Endodermal cell (in vitro differentiated cells): ENCODE results near the gene PI4KA. TPM values are rescaled to one million over a fixed set of nuclear protein-coding genes. Genes with fewer than 3 reads are reported as not detected.

ENCODE experiments used
- DNase-seq: peaks from one replicate; pipeline ENCODE4 v3.0.0-alpha.2; 2017
- H3K27ac ChIP-seq: 2 replicates; pipeline ENCODE4 v1.5.1; 2013; ENCODE audit warnings: mild to moderate bottlenecking, low read depth, low read length, moderate library complexity
- H3K27me3 ChIP-seq: 2 replicates; pipeline ENCODE4 v1.6.1; 2013; ENCODE audit warnings: mild to moderate bottlenecking, low read length, moderate library complexity; ENCODE audit not compliant: insufficient read depth, control insufficient read depth, poor library complexity, severe bottlenecking
- H3K36me3 ChIP-seq: 2 replicates; pipeline ENCODE4 v1.7.0; 2013; ENCODE audit warnings: mild to moderate bottlenecking, low read length, moderate library complexity; ENCODE audit not compliant: control insufficient read depth, insufficient read depth
- H3K4me1 ChIP-seq: one replicate; pipeline ENCODE4 v1.7.0; 2013; ENCODE audit warnings: low read length; ENCODE audit not compliant: control insufficient read depth, insufficient read depth
- H3K4me3 ChIP-seq: 2 replicates; pipeline ENCODE4 v1.5.1; 2013; ENCODE audit warnings: mild to moderate bottlenecking, low read length, moderate library complexity
- H3K9ac ChIP-seq: 2 replicates; pipeline ENCODE4 v1.6.1; 2013; ENCODE audit warnings: mild to moderate bottlenecking, low read length, moderate library complexity; ENCODE audit not compliant: poor library complexity, severe bottlenecking; ENCODE audit errors: extremely low read depth
- H3K9me3 ChIP-seq: 2 replicates; pipeline ENCODE4 v1.6.1; 2013; ENCODE audit warnings: mild to moderate bottlenecking, low read length, moderate library complexity; ENCODE audit not compliant: control insufficient read depth
- H3K27ac Mint-ChIP-seq: 2 replicates; pipeline ENCODE4 v1.8.0; 2020; ENCODE audit warnings: mixed read lengths
- H3K27me3 Mint-ChIP-seq: 2 replicates; pipeline ENCODE4 v1.8.0; 2021; ENCODE audit warnings: mild to moderate bottlenecking, mixed read lengths; ENCODE audit not compliant: insufficient read depth
- H3K36me3 Mint-ChIP-seq: 2 replicates; pipeline ENCODE4 v1.8.0; 2020; ENCODE audit warnings: low read depth, mixed read lengths
- H3K4me1 Mint-ChIP-seq: 2 replicates; pipeline ENCODE4 v1.8.0; 2020; ENCODE audit warnings: mixed read lengths
- H3K4me3 Mint-ChIP-seq: 2 replicates; pipeline ENCODE4 v1.8.0; 2020; ENCODE audit warnings: mild to moderate bottlenecking, moderate library complexity, mixed read lengths
- H3K9me3 Mint-ChIP-seq: 2 replicates; pipeline ENCODE4 v1.8.0; 2020; ENCODE audit warnings: mild to moderate bottlenecking, mixed read lengths
- CTCF ChIP-seq: fragments of 200-600 bp; sonication (generic); conservative IDR thresholded peaks from 2 replicates; pipeline ENCODE4 v1.5.0; 2021; ENCODE audit warnings: antibody characterized with exemption, mild to moderate bottlenecking
- WGBS, 2 experiments: methylation state at CpG; one replicate each; pipeline versions ENCODE4 v1.1.5 to v1.1.7; 2013; ENCODE audit warnings: missing lambda C conversion rate in 2 of 2, mixed read lengths in 1 of 2; ENCODE audit not compliant: insufficient coverage in 1 of 2, insufficient read length in 1 of 2; 5-methylcytosine and 5-hydroxymethylcytosine counted together
- total RNA-seq, 2 donors: library from RNA; stranded (reverse); fragmentation: NEBNext Ultra II Directional in 1 of 2; extraction: Animal tissue kit (Norgen Biotek cat#: 25700) in 1 of 2; gene quantifications; 2 replicates in 1 of 2; 3 replicates in 1 of 2; pipeline ENCODE4 v1.2.1, GENCODE V29; 2021

Gene PI4KA
- total RNA-seq, 2 donors from 2014 or later = 49.0 to 62.0 TPM

DNA sequence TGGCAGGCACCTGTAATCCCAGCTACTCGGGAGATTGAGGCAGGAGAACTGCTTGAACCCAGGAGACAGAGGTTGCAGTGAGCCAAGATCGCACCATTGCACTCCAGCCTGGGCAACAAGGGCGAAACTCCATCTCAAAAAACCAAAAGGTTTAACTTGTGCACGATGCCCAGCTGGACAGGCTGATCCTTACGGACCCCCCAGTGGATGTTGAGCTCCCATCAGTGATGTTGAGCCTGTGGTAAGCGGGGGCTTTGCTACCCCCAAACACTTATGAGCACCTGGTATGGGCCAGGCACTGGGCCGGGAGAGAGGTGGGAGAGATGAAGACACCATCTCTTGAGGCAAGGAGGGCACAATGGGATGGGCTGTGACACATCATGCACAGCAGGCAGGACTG lies 92.1 kb downstream of the PI4KA start:
- WGBS, 2 experiments = 92 to 93% methylated on average over 5 to 7 of the region's 7 CpGs
- Mint-ChIP-seq H3K27me3 (no peaks in the 10 kb centered on the region), H3K4me1 (no peaks in the 10 kb centered on the region), H3K9me3 (no peaks in the 10 kb centered on the region), H3K36me3 (peaks cover 23% of the 10 kb centered on the region), H3K4me3 (no peak overlapping the region), H3K27ac (no peak overlapping the region)
- Histone ChIP-seq H3K4me3 (no peak overlapping the region), H3K4me1 (no peaks in the 10 kb centered on the region), H3K9me3 (no peaks in the 10 kb centered on the region), H3K9ac (no peak overlapping the region), H3K27me3 (no peaks in the 10 kb centered on the region), H3K36me3 (peaks cover 24% of the 10 kb centered on the region), H3K27ac (no peak overlapping the region)
- DNase-seq = no peak
- no peak for TF ChIP-seq CTCF

GRCh38 chr22:20765938-20766337 lies 92.7 kb downstream of the PI4KA start:
- peaks cover 28% of the 10 kb centered on the region for H3K36me3 ChIP-seq
- Mint-ChIP-seq H3K36me3 (peaks cover 26% of the 10 kb centered on the region), H3K27ac (no peak overlapping the region), H3K4me3 (no peak overlapping the region), H3K9me3 (no peaks in the 10 kb centered on the region), H3K4me1 (no peaks in the 10 kb centered on the region), H3K27me3 (no peaks in the 10 kb centered on the region)
- no peak for TF ChIP-seq CTCF
- no peaks in the 10 kb centered on the region for H3K4me1 ChIP-seq
- no peak overlapping the region for H3K27ac ChIP-seq
- H3K9me3 ChIP-seq = no peaks in the 10 kb centered on the region
- H3K9ac ChIP-seq = no peak overlapping the region
- no peaks in the 10 kb centered on the region for H3K27me3 ChIP-seq
- 91 to 92% methylated on average over 2 of the region's 2 CpGs for WGBS, 2 experiments
- DNase-seq = no peak
- no peak overlapping the region for H3K4me3 ChIP-seq

GRCh38 chr22:20764729-20765128 lies 93.9 kb downstream of the PI4KA start:
- no peak for TF ChIP-seq CTCF
- WGBS, 2 experiments = 96 to 98% methylated on average over 10 of the region's 10 CpGs
- no peak overlapping the region for H3K4me3 Mint-ChIP-seq
- H3K27ac Mint-ChIP-seq = no peak overlapping the region
- no peaks in the 10 kb centered on the region for H3K27me3 Mint-ChIP-seq
- H3K36me3 ChIP-seq = peaks cover 33% of the 10 kb centered on the region
- no peak overlapping the region for H3K27ac ChIP-seq
- no peak overlapping the region for H3K9ac ChIP-seq
- no peaks in the 10 kb centered on the region for H3K9me3 Mint-ChIP-seq
- H3K4me3 ChIP-seq = no peak overlapping the region
- DNase-seq = no peak
- no peaks in the 10 kb centered on the region for H3K27me3 ChIP-seq
- H3K4me1 ChIP-seq = no peaks in the 10 kb centered on the region
- no peaks in the 10 kb centered on the region for H3K4me1 Mint-ChIP-seq
- no peaks in the 10 kb centered on the region for H3K9me3 ChIP-seq
- H3K36me3 Mint-ChIP-seq = peaks cover 28% of the 10 kb centered on the region
